Measurements from ENCODE around the gene KLHDC10.

KLHDC10 gene

DNA sequence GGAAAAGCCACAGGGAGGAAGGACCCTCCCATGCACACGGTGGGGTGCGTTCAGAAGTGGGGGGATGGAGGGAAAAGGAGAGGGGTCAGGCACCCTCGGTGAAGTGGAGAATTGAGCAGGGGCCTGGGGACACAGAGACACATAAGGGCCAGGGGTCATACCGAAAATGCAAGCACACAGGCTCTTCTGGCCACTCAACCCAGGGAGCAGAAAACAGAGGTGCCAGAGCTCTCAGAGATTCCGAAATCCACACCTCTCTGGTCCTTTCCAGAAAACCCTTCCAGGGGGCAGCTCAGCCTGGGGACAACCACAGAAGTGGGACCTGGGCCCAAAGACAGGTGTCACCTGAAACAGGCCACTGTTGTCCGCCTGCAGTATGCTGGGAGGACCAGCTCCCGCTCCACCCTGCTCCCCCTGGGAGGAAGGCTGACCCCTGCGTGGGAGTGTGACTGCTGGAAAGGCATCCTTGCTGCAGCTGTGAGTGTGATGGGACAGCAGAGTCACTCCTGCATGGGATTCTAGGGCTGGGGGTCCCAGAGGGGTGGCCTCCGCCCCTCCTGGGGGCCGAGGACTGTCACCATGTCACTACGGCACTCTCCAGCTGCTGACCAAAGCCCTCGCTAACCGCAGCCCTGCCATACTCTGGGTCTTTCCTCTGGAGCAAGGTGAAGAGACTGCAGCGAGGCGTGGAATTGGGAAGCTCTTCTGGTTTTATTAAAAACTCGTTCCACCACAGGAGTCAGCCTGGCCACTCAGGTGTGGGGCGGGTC, 71.7 kb downstream of the KLHDC10 start:
- WGBS (ENCODE audit: extremely low coverage, insufficient coverage, low lambda C conversion rate), result no CpG with 5 or more reads among the region's 17 CpGs
- no peak overlapping the region for H2BK15ac ChIP-seq (replicated peaks; ENCODE audit: low read depth)
- DNase-seq, result no peak
- H2AK5ac ChIP-seq (ENCODE audit: low read length), result no peak overlapping the region
- no peak overlapping the region for H4K5ac ChIP-seq (ENCODE audit: low read length)
- no peaks in the 10 kb centered on the region for H3K36me3 ChIP-seq (ENCODE audit: control insufficient read depth, insufficient read depth, low read length)
- no peaks in the 10 kb centered on the region for H3K79me2 ChIP-seq (ENCODE audit: control insufficient read depth, insufficient read depth, low read length)
- no peaks in the 10 kb centered on the region for H3K79me1 ChIP-seq (ENCODE audit: low read length)
- H3K4ac ChIP-seq (ENCODE audit: low read depth, low read length), result no peak overlapping the region
- no peak overlapping the region for H3K23ac ChIP-seq (ENCODE audit: low read length)
- no peak overlapping the region for H2BK120ac ChIP-seq (ENCODE audit: low read depth, low read length)
- peak overlapping the region; percentile 87 for H3K4me2 ChIP-seq (ENCODE audit: low read length)
- no peak overlapping the region for H2BK5ac ChIP-seq (ENCODE audit: low read length)
- no peak overlapping the region for H3K4me3 ChIP-seq (ENCODE audit: low read length)
- H4K8ac ChIP-seq (ENCODE audit: low read depth, low read length), result no peak overlapping the region
- H3K56ac ChIP-seq (ENCODE audit: low read length), result peak overlapping the region; percentile 93
- peak overlapping the region; percentile 36 for H3K9ac ChIP-seq (ENCODE audit: low read length)
- no peaks in the 10 kb centered on the region for H3K4me1 ChIP-seq (ENCODE audit: control insufficient read depth, low read depth, low read length)
- no peaks in the 10 kb centered on the region for H3K27me3 ChIP-seq (ENCODE audit: insufficient read depth, low read length, poor library complexity)
- no peak overlapping the region for H3K27ac ChIP-seq (ENCODE audit: low read depth, low read length)
- H3K18ac ChIP-seq (ENCODE audit: low read length), result no peak overlapping the region

DNA sequence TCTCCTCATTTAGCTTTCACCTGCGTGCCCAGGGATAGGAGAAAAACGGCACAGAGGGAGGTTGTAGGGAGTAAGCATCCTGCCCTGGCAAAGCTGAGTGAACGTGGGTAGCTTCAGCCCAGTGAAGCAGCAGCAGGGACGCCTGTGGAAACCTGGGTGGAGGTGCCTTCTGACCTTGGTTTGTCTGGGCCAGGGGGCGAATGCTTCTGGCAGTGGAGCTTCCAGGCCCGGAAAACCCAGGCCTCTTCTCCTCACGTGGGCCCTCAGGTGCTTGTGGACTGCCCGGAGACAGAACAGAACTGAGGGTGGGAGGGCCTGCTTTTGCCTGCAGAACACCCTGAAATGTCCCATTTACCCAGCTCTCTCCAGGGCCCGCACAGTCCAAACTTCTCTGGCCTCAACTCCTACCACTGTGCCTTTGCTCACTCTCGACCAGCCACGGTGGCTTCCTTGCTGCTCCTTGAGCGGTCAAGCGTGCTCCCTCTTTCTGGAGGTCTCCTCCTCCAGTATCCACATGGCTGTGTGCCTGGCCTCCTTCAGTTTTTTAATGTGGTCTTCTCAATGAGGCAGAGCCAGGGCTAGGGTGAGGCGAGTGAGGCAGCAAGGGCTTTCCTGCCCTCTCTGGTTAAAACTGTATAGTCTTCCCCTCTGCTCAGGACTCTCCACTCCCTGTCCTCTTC, 72.5 kb downstream of the KLHDC10 start:
- Histone ChIP-seq H3K9ac (ENCODE audit: low read length) (no peak overlapping the region), H2AK5ac (ENCODE audit: low read length) (no peak overlapping the region), H3K4me1 (ENCODE audit: control insufficient read depth, low read depth, low read length) (no peaks in the 10 kb centered on the region), H3K18ac (ENCODE audit: low read length) (no peak overlapping the region), H4K5ac (ENCODE audit: low read length) (no peak overlapping the region), H4K8ac (ENCODE audit: low read depth, low read length) (no peak overlapping the region), H3K4ac (ENCODE audit: low read depth, low read length) (no peak overlapping the region), H3K79me1 (ENCODE audit: low read length) (no peaks in the 10 kb centered on the region), H3K27ac (ENCODE audit: low read depth, low read length) (no peak overlapping the region), H3K4me3 (ENCODE audit: low read length) (no peak overlapping the region), H3K23ac (ENCODE audit: low read length) (no peak overlapping the region), H3K56ac (ENCODE audit: low read length) (no peak overlapping the region), H2BK120ac (ENCODE audit: low read depth, low read length) (no peak overlapping the region), H2BK15ac (replicated peaks; ENCODE audit: low read depth) (no peak overlapping the region), H3K79me2 (ENCODE audit: control insufficient read depth, insufficient read depth, low read length) (no peaks in the 10 kb centered on the region), H3K27me3 (ENCODE audit: insufficient read depth, low read length, poor library complexity) (no peaks in the 10 kb centered on the region), H2BK5ac (ENCODE audit: low read length) (no peak overlapping the region), H3K36me3 (ENCODE audit: control insufficient read depth, insufficient read depth, low read length) (no peaks in the 10 kb centered on the region), H3K4me2 (ENCODE audit: low read length) (no peak overlapping the region)
- no CpG with 5 or more reads among the region's 14 CpGs for WGBS (ENCODE audit: extremely low coverage, insufficient coverage, low lambda C conversion rate)
- no peak for DNase-seq

GRCh38 chr7:130143334-130143732, 73.0 kb downstream of the KLHDC10 start:
- WGBS (ENCODE audit: extremely low coverage, insufficient coverage, low lambda C conversion rate), result no CpG with 5 or more reads among the region's 5 CpGs

DNA sequence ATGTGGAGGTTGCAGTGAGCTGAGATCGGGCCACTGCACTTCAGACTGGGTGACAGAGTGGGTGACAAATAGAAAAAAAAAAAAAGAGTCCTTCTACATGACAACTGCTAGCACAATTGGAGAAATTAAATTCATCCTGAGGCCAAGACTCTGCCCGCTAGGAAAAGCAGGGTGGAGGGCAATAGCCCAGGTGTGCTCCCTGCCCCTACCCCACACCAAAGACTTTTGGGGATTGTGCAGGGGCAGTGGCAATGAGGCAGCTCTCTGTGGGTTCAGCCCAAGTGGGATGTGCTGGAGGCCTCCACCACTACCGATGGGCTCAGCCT, 73.6 kb downstream of the KLHDC10 start:
- H2AK5ac ChIP-seq (ENCODE audit: low read length), result no peak overlapping the region
- no peaks in the 10 kb centered on the region for H3K79me2 ChIP-seq (ENCODE audit: control insufficient read depth, insufficient read depth, low read length)
- WGBS (ENCODE audit: extremely low coverage, insufficient coverage, low lambda C conversion rate), result no CpG with 5 or more reads among the region's 3 CpGs
- H3K9ac ChIP-seq (ENCODE audit: low read length), result no peak overlapping the region
- no peak overlapping the region for H4K8ac ChIP-seq (ENCODE audit: low read depth, low read length)
- no peak overlapping the region for H3K18ac ChIP-seq (ENCODE audit: low read length)
- H3K27me3 ChIP-seq (ENCODE audit: insufficient read depth, low read length, poor library complexity), result no peaks in the 10 kb centered on the region
- no peak overlapping the region for H4K5ac ChIP-seq (ENCODE audit: low read length)
- no peak overlapping the region for H3K23ac ChIP-seq (ENCODE audit: low read length)
- no peaks in the 10 kb centered on the region for H3K36me3 ChIP-seq (ENCODE audit: control insufficient read depth, insufficient read depth, low read length)
- H3K4ac ChIP-seq (ENCODE audit: low read depth, low read length), result no peak overlapping the region
- H2BK120ac ChIP-seq (ENCODE audit: low read depth, low read length), result no peak overlapping the region
- H3K4me2 ChIP-seq (ENCODE audit: low read length), result no peak overlapping the region
- H3K4me1 ChIP-seq (ENCODE audit: control insufficient read depth, low read depth, low read length), result no peaks in the 10 kb centered on the region
- H3K79me1 ChIP-seq (ENCODE audit: low read length), result no peaks in the 10 kb centered on the region
- H2BK15ac ChIP-seq (replicated peaks; ENCODE audit: low read depth), result no peak overlapping the region
- H3K27ac ChIP-seq (ENCODE audit: low read depth, low read length), result no peak overlapping the region
- DNase-seq, result no peak
- H3K4me3 ChIP-seq (ENCODE audit: low read length), result no peak overlapping the region
- no peak overlapping the region for H3K56ac ChIP-seq (ENCODE audit: low read length)
- H2BK5ac ChIP-seq (ENCODE audit: low read length), result no peak overlapping the region

More at GRCh38 chr7:130143334-130143732, 73.0 kb downstream of the KLHDC10 start:
- Histone ChIP-seq H3K4me2 (ENCODE audit: low read length) (no peak overlapping the region), H3K4ac (ENCODE audit: low read depth, low read length) (no peak overlapping the region), H3K36me3 (ENCODE audit: control insufficient read depth, insufficient read depth, low read length) (no peaks in the 10 kb centered on the region), H3K23ac (ENCODE audit: low read length) (no peak overlapping the region), H3K9ac (ENCODE audit: low read length) (no peak overlapping the region), H3K79me1 (ENCODE audit: low read length) (no peaks in the 10 kb centered on the region), H3K4me1 (ENCODE audit: control insufficient read depth, low read depth, low read length) (no peaks in the 10 kb centered on the region), H3K56ac (ENCODE audit: low read length) (no peak overlapping the region), H2BK5ac (ENCODE audit: low read length) (no peak overlapping the region), H4K5ac (ENCODE audit: low read length) (no peak overlapping the region), H3K27me3 (ENCODE audit: insufficient read depth, low read length, poor library complexity) (no peaks in the 10 kb centered on the region), H2BK120ac (ENCODE audit: low read depth, low read length) (no peak overlapping the region), H2BK15ac (replicated peaks; ENCODE audit: low read depth) (no peak overlapping the region), H3K79me2 (ENCODE audit: control insufficient read depth, insufficient read depth, low read length) (no peaks in the 10 kb centered on the region), H3K4me3 (ENCODE audit: low read length) (no peak overlapping the region), H4K8ac (ENCODE audit: low read depth, low read length) (no peak overlapping the region), H3K18ac (ENCODE audit: low read length) (no peak overlapping the region), H2AK5ac (ENCODE audit: low read length) (no peak overlapping the region), H3K27ac (ENCODE audit: low read depth, low read length) (no peak overlapping the region)
- no peak for DNase-seq

- Histone ChIP-seq H3K27me3 (ENCODE audit: insufficient read depth, low read length, poor library complexity) (no peaks in the 10 kb centered on the region), H3K4me1 (ENCODE audit: control insufficient read depth, low read depth, low read length) (no peaks in the 10 kb centered on the region), H3K56ac (ENCODE audit: low read length) (no peak overlapping the region), H3K79me1 (ENCODE audit: low read length) (no peaks in the 10 kb centered on the region), H3K36me3 (ENCODE audit: control insufficient read depth, insufficient read depth, low read length) (no peaks in the 10 kb centered on the region), H2BK5ac (ENCODE audit: low read length) (no peak overlapping the region), H3K9ac (ENCODE audit: low read length) (no peak overlapping the region), H2BK120ac (ENCODE audit: low read depth, low read length) (no peak overlapping the region), H3K4me3 (ENCODE audit: low read length) (no peak overlapping the region), H3K79me2 (ENCODE audit: control insufficient read depth, insufficient read depth, low read length) (no peaks in the 10 kb centered on the region), H3K23ac (ENCODE audit: low read length) (no peak overlapping the region), H3K27ac (ENCODE audit: low read depth, low read length) (no peak overlapping the region), H4K5ac (ENCODE audit: low read length) (no peak overlapping the region), H4K8ac (ENCODE audit: low read depth, low read length) (no peak overlapping the region), H3K18ac (ENCODE audit: low read length) (no peak overlapping the region), H3K4ac (ENCODE audit: low read depth, low read length) (no peak overlapping the region), H3K4me2 (ENCODE audit: low read length) (no peak overlapping the region), H2AK5ac (ENCODE audit: low read length) (no peak overlapping the region), H2BK15ac (replicated peaks; ENCODE audit: low read depth) (no peak overlapping the region)
- DNase-seq, result no peak
- WGBS (ENCODE audit: extremely low coverage, insufficient coverage, low lambda C conversion rate), result no CpG with 5 or more reads among the region's 14 CpGs
Observed at GRCh38 chr7:130144312-130145171, 74.2 kb downstream of the KLHDC10 start.
